IPS-NIHi11 (cell line): ENCODE results near the gene PLD3.
"Not testable (repeated sequence)": the region's sequence is repeated elsewhere in the genome, so short reads cannot be mapped to it uniquely, and the experiment has no call there.

Experiments
- DNase-seq: peaks from one replicate; pipeline ENCODE4 v3.0.0; 2012; ENCODE audit warnings: mixed read lengths, low spot score

PLD3 gene

GRCh38 chr19:40332669-40333068 is 15.8 kb upstream of the PLD3 start:
- DNase-seq, result no peak

DNA sequence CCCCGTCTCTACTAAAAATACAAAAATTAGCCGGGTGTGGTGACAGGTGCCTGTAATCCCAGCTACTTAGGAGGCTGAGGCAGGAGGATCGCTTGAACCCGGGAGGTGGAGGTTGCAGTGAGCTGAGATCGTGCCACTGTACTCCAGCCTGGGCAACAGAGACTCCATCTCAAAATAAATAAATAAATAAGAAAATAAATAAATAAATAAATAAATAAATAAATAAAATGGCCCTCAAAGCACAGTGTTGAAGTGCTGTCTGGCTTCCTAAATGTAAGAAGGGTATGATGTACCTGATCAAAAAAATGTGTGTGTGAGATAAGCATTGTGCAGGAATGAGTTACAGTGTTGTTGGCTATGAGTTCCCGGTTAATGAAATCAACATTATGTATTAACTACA is 15.4 kb upstream of the PLD3 start:
- DNase-seq, result not testable (repeated sequence)

- DNase-seq, result no peak
Observed at GRCh38 chr19:40335101-40335500, 13.4 kb upstream of the PLD3 start.

DNA sequence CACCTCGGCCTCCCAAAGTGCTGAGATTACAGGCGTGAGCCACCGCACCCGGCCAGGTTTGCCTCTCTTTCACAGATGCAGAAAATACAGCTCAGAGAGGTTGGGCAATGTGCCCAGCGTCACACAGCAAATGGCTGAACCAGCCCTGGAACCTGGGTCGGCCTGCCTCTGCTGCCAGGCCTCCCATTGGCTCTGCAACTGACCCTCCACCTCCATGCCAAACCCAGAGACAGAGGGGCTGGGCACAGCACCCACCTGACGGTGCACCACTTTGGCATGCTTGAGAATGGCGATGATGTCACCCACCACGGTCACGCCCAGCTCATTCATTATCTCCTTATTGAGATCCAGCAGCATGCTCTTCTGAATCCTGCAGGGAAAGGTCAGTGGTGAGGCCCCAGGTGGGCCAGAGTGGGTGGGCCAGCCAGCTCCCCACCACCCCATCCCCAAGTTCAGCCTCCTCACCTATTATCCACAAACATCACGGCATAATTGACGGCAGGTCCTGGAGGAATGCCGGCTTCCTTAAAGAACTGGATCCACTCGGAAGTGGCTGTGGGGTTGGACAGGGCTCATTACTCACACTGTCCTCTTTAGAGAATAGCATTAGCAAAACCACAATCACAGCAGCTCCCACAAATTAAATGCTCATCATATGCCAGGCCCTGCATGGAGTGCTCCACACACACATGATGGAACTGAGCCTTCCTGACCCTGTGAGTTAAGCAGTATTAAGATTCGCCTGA is 12.5 kb upstream of the PLD3 start:
- DNase-seq, result no peak

DNA sequence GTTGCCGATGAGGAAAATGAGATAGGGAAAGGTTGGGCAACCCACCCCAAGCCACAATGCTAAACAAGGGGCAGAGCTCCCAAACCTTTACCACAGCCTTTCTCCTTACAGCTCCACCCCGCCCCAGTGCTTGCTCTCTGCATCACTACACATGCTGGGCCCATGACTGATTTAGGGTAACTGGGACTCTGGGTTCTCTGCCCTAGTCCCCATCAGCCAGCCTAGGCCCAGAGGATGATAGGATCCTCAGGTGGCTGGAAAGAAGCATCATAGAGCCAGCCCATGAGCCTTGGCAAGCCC is 11.9 kb upstream of the PLD3 start:
- DNase-seq, result no peak

GRCh38 chr19:40337107-40337506 is 11.4 kb upstream of the PLD3 start:
- DNase-seq, result no peak

- no peak for DNase-seq
Observed at GRCh38 chr19:40337594-40337993, 10.9 kb upstream of the PLD3 start.

- no peak for DNase-seq
Observed at GRCh38 chr19:40339018-40339728, 9.3 kb upstream of the PLD3 start.

- DNase-seq, result no peak
Observed at GRCh38 chr19:40341601-40342482, 6.7 kb upstream of the PLD3 start.

- no peak for DNase-seq
Observed at GRCh38 chr19:40342644-40343311, 5.7 kb upstream of the PLD3 start.

GRCh38 chr19:40344422-40344821 is 4.1 kb upstream of the PLD3 start:
- DNase-seq, result no peak

DNA sequence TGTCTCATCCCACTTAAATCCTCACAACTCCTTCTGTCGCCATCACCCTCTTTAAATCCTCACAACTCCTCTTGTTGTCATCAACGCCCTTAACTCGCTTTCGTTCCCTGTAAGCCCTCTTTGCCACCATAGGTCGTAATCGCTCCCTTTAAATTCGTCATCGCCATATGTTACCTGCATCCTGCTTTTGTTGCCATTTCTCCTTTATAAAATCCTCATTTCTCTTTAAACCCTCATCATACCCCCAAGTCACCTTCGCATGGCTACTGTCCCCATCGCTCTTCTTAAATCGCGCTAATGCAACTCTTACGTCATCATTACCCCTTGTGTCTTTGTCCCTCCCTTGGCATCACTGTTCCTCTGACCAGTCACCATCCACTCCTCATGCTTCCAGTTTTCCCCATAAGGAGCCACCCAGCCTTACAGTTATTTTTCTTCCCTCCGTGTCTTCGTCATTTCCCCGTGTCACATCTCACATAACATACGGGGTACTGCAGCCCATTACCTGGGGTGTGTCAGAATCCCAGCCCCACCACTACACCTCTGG is 539 bp downstream of the PLD3 start:
- peak; percentile 36 for DNase-seq

DNA sequence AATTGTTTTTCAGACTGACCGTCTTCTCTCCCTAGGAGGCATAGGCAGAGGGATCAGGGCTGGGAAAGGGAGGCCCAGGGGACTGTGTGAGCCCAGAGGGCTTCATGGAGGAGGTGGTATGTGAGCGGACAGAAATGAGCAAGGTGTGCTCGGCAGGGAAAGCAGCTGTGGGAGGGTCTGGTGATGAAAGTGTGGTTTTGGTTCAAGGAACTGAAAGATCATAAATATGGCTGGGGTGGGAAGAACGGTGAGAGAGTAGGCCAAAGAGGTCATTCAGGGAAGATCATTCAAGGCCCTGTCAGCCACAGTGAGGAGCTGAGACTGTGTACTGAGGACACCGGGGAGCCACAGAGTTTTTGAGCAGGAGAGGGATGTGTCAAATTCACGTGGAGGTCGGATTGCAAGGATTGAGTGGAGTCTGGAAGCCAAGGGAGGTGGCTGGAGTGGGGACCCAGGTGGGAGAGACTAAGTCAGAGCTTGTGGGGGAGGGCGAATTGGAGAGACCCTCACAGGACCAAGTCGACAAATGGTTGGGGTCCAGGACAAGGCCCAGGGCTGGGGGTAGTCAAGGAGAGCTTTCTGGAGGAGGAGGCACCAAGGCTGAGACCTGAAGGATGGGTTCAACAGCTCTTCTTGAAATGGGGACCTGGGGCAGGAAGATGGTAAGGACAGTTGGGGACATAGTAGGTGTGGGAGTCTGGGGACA is 7.6 kb downstream of the PLD3 start:
- DNase-seq, result no peak

GRCh38 chr19:40356681-40357595 is 8.4 kb downstream of the PLD3 start:
- DNase-seq, result no peak

GRCh38 chr19:40357640-40358039 is 9.1 kb downstream of the PLD3 start:
- DNase-seq, result no peak

DNA sequence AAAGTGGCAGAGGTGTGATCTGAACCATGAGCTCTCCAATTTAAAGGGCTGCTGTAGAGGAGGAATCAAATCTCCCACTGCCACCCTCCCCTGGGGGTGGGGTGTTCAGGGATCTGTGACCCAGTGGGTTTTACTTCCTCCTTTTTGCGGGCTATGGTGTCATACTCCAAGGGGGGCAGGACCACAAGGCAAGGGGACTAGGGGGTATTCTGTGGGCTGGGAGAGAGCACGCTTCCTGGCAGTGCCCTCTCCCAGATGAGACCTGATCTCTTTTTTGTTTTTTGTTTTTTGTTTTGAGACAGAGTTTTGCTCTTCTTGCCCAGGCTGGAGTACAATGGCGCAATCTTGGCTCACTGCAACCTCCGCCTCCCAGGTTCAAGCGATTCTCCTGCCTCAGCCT is 10.3 kb downstream of the PLD3 start:
- no peak for DNase-seq

DNA sequence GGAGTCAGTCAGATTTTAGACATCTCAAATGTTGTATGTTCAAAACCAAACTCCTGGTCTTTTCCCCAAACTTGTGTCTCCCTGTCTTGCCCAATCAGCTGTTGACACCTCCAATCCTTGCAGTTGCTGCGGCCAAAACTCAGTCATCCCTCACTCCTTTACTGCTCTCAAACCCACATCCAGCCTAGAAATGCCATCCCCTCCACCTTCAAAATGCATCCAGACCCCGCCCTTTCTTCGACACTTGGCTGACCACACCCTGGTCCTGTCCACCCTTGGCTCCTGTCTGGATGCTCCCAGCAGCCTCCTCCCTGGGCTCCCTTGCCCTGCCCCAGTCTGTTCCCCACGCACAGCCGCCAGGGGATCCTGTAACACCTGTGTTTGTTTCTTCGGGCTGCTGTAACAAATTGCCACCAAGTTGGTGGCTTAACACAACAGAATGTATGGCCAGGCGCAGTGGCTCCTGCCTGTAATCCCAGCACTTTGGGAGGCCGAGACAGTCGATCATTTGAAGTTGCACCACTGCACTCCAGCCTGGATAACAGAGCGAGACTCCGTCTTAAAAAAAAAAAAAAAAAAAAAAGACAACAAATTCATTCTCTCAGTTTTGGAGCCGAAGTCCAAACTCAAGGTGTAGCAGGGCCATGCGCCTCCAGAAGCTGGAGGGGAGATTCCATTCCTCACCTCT is 11.7 kb downstream of the PLD3 start:
- DNase-seq, result no peak

- DNase-seq, result no peak
Observed at GRCh38 chr19:40360708-40361241, 12.3 kb downstream of the PLD3 start.

DNA sequence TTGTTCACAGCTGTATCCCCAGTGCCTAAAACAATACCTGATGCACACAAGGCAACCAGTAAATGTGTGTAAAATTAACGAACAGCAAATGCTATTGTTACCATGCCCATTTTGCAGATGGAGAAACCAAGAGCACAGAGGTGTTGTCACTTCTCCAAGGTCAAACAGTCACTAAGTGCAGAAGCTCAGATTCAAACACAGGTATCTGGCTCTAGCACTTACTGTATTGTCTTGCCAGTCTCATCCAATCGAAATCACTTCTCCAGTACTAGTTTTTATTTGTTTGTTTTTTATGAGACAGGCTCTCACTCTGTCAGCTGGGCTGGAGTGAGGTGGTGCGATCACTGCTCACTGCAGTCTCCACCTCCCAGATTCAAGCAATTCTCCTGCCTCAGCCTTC is 13.7 kb downstream of the PLD3 start:
- DNase-seq, result no peak
